Erythroblast (primary cell): ENCODE measurements around the gene UCK2.

Experiments used
- GATA1 ChIP-seq: IDR thresholded peaks from 2 replicates; pipeline ENCODE4 v1.6.1; 2011; ENCODE audit warnings: low read depth, mild to moderate bottlenecking, control low read depth, low read length, moderate library complexity
- POLR2A ChIP-seq: IDR thresholded peaks from 2 replicates; pipeline ENCODE4 v1.6.1; 2011; ENCODE audit warnings: mild to moderate bottlenecking, low read length

- TF ChIP-seq POLR2A (no peak), GATA1 (no peak)
These were observed 50.0 kb downstream of the UCK2 start for GRCh38 chr1:165877411-165877810.
